HuH-7 (cell line): Measurements from ENCODE around the gene GNB1.

Experiments used
- DNase-seq: peaks from one replicate; pipeline ENCODE4 v3.0.0; 2011; ENCODE audit warnings: low spot score

The GNB1 gene

GRCh38 chr1:1922956-1923833 is 32.3 kb upstream of the GNB1 start:
- peak; percentile 91 for DNase-seq

- DNase-seq = no peak
These were observed 31.7 kb upstream of the GNB1 start for GRCh38 chr1:1922702-1922955.

GRCh38 chr1:1921901-1922701 is 31.2 kb upstream of the GNB1 start:
- no peak for DNase-seq

GRCh38 chr1:1921459-1921862 is 30.6 kb upstream of the GNB1 start:
- DNase-seq = no peak

- no peak for DNase-seq
These were observed 29.9 kb upstream of the GNB1 start for GRCh38 chr1:1920608-1921458.

- DNase-seq = no peak
These were observed 29.2 kb upstream of the GNB1 start for GRCh38 chr1:1920057-1920607.

- DNase-seq = peak; percentile 100
These were observed 28.6 kb upstream of the GNB1 start for GRCh38 chr1:1919304-1920056.

- peak; percentile 80 for DNase-seq
These were observed 28.0 kb upstream of the GNB1 start, which contains the start of gene TMEM52 for GRCh38 chr1:1918901-1919303. TSS of gene TMEM52 (minus strand) at chr1:1919279. CDS start at chr1:1919265, 14 bp downstream.

GRCh38 chr1:1917995-1918900 is 27.4 kb upstream of the GNB1 start:
- DNase-seq = no peak

- no peak for DNase-seq
These were observed 26.6 kb upstream of the GNB1 start for GRCh38 chr1:1917304-1917976.

- DNase-seq = no peak
These were observed 26.0 kb upstream of the GNB1 start for GRCh38 chr1:1916851-1917251.

GRCh38 chr1:1915911-1916840 is 25.3 kb upstream of the GNB1 start:
- DNase-seq = no peak

GRCh38 chr1:1914971-1915692 is 24.2 kb upstream of the GNB1 start, which contains the start of gene CALML6:
TSS of gene CALML6 (plus strand) at chr1:1915260. CDS start at chr1:1915281, 21 bp downstream.
- DNase-seq = no peak

- no peak for DNase-seq
These were observed 23.4 kb upstream of the GNB1 start for GRCh38 chr1:1914101-1914970.

- DNase-seq = no peak
These were observed 20.6 kb upstream of the GNB1 start for GRCh38 chr1:1911350-1912041.

- no peak for DNase-seq
These were observed 19.9 kb upstream of the GNB1 start for GRCh38 chr1:1910651-1911331.
